OCI-LY3 (cell line): ENCODE measurements around the gene PREX1.
"Not testable (repeated sequence)": the region's sequence is repeated elsewhere in the genome, so short reads cannot be mapped to it uniquely, and the experiment has no call there.

Experiments
- H2AFZ ChIP-seq: fragments of 200-600, 300-600 bp; shearing (Covaris generic); 2 replicates; pipeline ENCODE4 v1.6.0; 2014; ENCODE audit warnings: antibody characterized with exemption, low read depth, low read length
- H3K27ac ChIP-seq: fragments of 200-600, 300-600 bp; sonication (generic); 2 replicates; pipeline ENCODE4 v1.5.1; 2014; ENCODE audit warnings: mild to moderate bottlenecking, low read length, moderate library complexity, mixed read lengths
- H3K27me3 ChIP-seq: fragments of 200-600, 300-600 bp; sonication (generic); 2 replicates; pipeline ENCODE4 v1.6.1; 2014; ENCODE audit warnings: low read depth, low read length, mixed read lengths
- H3K36me3 ChIP-seq: fragments of 200-600, 300-600 bp; sonication (generic); replicated peaks from 2 replicates; pipeline ENCODE3; 2014; ENCODE audit warnings: low read depth, low read length, mixed read lengths
- H3K4me1 ChIP-seq: fragments of 300-600, 200-600 bp; sonication (generic); 2 replicates; pipeline ENCODE4 v1.6.1; 2014; ENCODE audit warnings: low read length, mixed read lengths
- H3K4me2 ChIP-seq: fragments of 200-600, 300-600 bp; sonication (generic); 2 replicates; pipeline ENCODE4 v1.6.1; 2014; ENCODE audit warnings: low read length, mixed read lengths
- H3K4me3 ChIP-seq: fragments of 300-600, 200-600 bp; sonication (generic); 2 replicates; pipeline ENCODE4 v1.5.1; 2014; ENCODE audit warnings: antibody characterized with exemption, mild to moderate bottlenecking, low read length, moderate library complexity
- H3K79me2 ChIP-seq: fragments of 300-600, 200-600 bp; shearing (Covaris generic); 2 replicates; pipeline ENCODE4 v1.6.1; 2014; ENCODE audit warnings: mild to moderate bottlenecking, low read length, mixed read lengths
- H3K9ac ChIP-seq: fragments of 300-600, 200-600 bp; shearing (Covaris generic); 2 replicates; pipeline ENCODE4 v1.6.0; 2014; ENCODE audit warnings: mild to moderate bottlenecking, low read length, moderate library complexity
- H3K9me3 ChIP-seq: fragments of 200-600, 300-600 bp; shearing (Covaris generic); 2 replicates; pipeline ENCODE4 v1.6.1; 2014; ENCODE audit warnings: low read length, mixed read lengths; ENCODE audit not compliant: insufficient read depth
- H4K20me1 ChIP-seq: fragments of 200-600, 300-600 bp; sonication (generic); 2 replicates; pipeline ENCODE4 v1.6.1; 2016; ENCODE audit warnings: low read length, mixed read lengths; ENCODE audit not compliant: insufficient read depth
- EZH2phosphoT487 ChIP-seq: fragments of 200-600 bp; shearing (Covaris generic); IDR thresholded peaks from 2 replicates; pipeline ENCODE4 v1.6.1; 2018; ENCODE audit warnings: antibody characterized with exemption, mixed run types, low read depth
- TF ChIP-seq, protein P1 (sequence below): fragments of 200-600, 300-600 bp; sonication (generic); IDR thresholded peaks from 2 replicates; pipeline ENCODE4 v1.5.1; 2014; ENCODE audit warnings: antibody characterized with exemption, low read length, low read depth

Gene PREX1

GRCh38 chr20:48758206-48758820, 69.5 kb downstream of the PREX1 start:
- no peak overlapping the region for H3K9ac ChIP-seq
- no peak for TF ChIP-seq EZH2phosphoT487
- TF ChIP-seq, protein P1, sequence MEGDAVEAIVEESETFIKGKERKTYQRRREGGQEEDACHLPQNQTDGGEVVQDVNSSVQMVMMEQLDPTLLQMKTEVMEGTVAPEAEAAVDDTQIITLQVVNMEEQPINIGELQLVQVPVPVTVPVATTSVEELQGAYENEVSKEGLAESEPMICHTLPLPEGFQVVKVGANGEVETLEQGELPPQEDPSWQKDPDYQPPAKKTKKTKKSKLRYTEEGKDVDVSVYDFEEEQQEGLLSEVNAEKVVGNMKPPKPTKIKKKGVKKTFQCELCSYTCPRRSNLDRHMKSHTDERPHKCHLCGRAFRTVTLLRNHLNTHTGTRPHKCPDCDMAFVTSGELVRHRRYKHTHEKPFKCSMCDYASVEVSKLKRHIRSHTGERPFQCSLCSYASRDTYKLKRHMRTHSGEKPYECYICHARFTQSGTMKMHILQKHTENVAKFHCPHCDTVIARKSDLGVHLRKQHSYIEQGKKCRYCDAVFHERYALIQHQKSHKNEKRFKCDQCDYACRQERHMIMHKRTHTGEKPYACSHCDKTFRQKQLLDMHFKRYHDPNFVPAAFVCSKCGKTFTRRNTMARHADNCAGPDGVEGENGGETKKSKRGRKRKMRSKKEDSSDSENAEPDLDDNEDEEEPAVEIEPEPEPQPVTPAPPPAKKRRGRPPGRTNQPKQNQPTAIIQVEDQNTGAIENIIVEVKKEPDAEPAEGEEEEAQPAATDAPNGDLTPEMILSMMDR = no peak
- H2AFZ ChIP-seq = no peak overlapping the region
- H3K27ac ChIP-seq = no peak overlapping the region
- no peaks in the 10 kb centered on the region for H3K36me3 ChIP-seq
- H3K4me2 ChIP-seq = no peak overlapping the region
- no peak overlapping the region for H3K4me3 ChIP-seq
- peaks cover 6% of the 10 kb centered on the region; the same call in 1 of the 2 replicates for H3K9me3 ChIP-seq
- H3K4me1 ChIP-seq = peaks cover 19% of the 10 kb centered on the region
- 0 out of 2 replicates have a peak, but pooled peaks cover 8% of the 10 kb centered on the region for H4K20me1 ChIP-seq
- H3K79me2 ChIP-seq = no peaks in the 10 kb centered on the region
- H3K27me3 ChIP-seq = no peaks in the 10 kb centered on the region

GRCh38 chr20:48756774-48757173, 71.0 kb downstream of the PREX1 start:
- not testable (repeated sequence) for H3K4me3 ChIP-seq, H3K9ac ChIP-seq, H3K79me2 ChIP-seq, H2AFZ ChIP-seq, H3K27ac ChIP-seq, H3K36me3 ChIP-seq, H3K27me3 ChIP-seq, H3K4me2 ChIP-seq, H3K9me3 ChIP-seq
- peaks cover 23% of the 10 kb centered on the region for H3K4me1 ChIP-seq
- H4K20me1 ChIP-seq = peaks cover 15% of the 10 kb centered on the region; the same call in 1 of the 2 replicates

DNA sequence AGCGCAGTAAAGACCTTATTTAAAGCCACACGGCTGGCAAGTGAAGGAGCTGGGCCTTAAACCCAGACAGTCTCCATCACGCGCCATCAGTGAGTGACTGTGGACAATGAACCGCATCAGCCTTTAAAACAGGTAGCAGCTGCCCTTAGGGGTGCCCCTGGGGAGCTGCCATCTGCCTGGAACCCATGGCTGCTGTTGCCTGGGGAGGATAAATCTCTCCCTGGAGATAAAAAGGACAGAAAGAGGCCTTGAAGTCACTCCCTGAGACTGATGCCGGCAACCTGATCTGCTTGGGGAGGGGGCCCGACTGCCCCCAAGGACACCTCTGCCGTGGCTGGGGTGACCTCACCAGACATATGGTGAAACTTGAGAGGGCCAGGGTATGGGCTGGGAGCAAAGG, 73.5 kb downstream of the PREX1 start:
- Histone ChIP-seq H3K27ac (no peak overlapping the region), H3K4me2 (no peak overlapping the region), H3K4me1 (peaks cover 7% of the 10 kb centered on the region), H3K36me3 (no peaks in the 10 kb centered on the region), H3K27me3 (no peaks in the 10 kb centered on the region), H3K4me3 (no peak overlapping the region), H3K79me2 (no peaks in the 10 kb centered on the region), H4K20me1 (peaks cover 18% of the 10 kb centered on the region; the same call in 1 of the 2 replicates), H3K9me3 (peaks cover 6% of the 10 kb centered on the region; the same call in 1 of the 2 replicates), H2AFZ (no peak overlapping the region), H3K9ac (no peak overlapping the region)
- TF ChIP-seq, protein P1 = no peak
- TF ChIP-seq EZH2phosphoT487 = no peak

DNA sequence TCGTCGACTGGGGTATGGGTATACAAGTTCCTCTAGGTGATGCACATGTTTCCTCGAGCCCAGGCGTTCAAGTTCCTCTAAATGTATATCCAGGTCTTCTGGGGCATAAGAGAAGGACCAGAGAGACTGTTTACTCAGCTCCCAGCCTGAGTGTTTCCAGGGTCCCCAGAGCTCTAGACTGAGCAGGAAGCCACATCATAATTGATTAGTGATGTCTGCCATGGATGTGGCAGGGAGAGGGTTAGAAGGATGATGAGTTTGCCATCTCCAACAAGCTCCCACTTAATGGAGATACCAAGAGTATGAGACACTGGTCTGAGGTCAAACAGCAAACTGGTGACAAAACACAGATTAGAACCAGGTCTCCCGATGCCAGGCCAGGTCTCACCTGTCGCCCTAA, 74.8 kb downstream of the PREX1 start:
- Histone ChIP-seq H3K27me3 (no peaks in the 10 kb centered on the region), H3K4me1 (peaks cover 16% of the 10 kb centered on the region), H3K36me3 (no peaks in the 10 kb centered on the region), H3K9ac (no peak overlapping the region), H3K9me3 (peaks cover 6% of the 10 kb centered on the region; the same call in 1 of the 2 replicates), H2AFZ (no peak overlapping the region), H3K79me2 (no peaks in the 10 kb centered on the region), H3K27ac (no peak overlapping the region), H3K4me3 (no peak overlapping the region), H4K20me1 (peaks cover 19% of the 10 kb centered on the region; the same call in 1 of the 2 replicates), H3K4me2 (no peak overlapping the region)
- TF ChIP-seq, protein P1 = no peak
- TF ChIP-seq EZH2phosphoT487 = no peak
